T-helper 1 cell treated with Interleukin-12 subunit alpha and Interleukin-12 subunit beta and Interleukin-4 antibody, amounts not matched to agents 30 μg/mL and 1 μg/mL, for 36 hours (primary cell): Measurements from ENCODE around the gene PLA2R1.

Experiments used
- H3K27ac Mint-ChIP-seq: one replicate; pipeline ENCODE4 v1.8.0; 2021; ENCODE audit warnings: mild to moderate bottlenecking, mixed read lengths
- H3K27me3 Mint-ChIP-seq: one replicate; pipeline ENCODE4 v1.8.0; 2021; ENCODE audit warnings: low read depth, mixed read lengths
- H3K36me3 Mint-ChIP-seq: one replicate; pipeline ENCODE4 v1.8.0; 2021; ENCODE audit warnings: low read depth, mixed read lengths
- H3K4me1 Mint-ChIP-seq: one replicate; pipeline ENCODE4 v1.8.0; 2021; ENCODE audit warnings: low read depth, mixed read lengths
- H3K4me3 Mint-ChIP-seq: one replicate; pipeline ENCODE4 v1.8.0; 2021; ENCODE audit warnings: mild to moderate bottlenecking, moderate library complexity, mixed read lengths
- H3K9me3 Mint-ChIP-seq: one replicate; pipeline ENCODE4 v1.8.0; 2021; ENCODE audit warnings: mixed read lengths

PLA2R1 gene

GRCh38 chr2:159933727-159934049 lies 128.7 kb downstream of the PLA2R1 start:
- H3K4me3 Mint-ChIP-seq, result no peak overlapping the region
- H3K36me3 Mint-ChIP-seq, result no peaks in the 10 kb centered on the region
- no peak overlapping the region for H3K27ac Mint-ChIP-seq
- H3K27me3 Mint-ChIP-seq, result peaks cover 7% of the 10 kb centered on the region
- H3K9me3 Mint-ChIP-seq, result peaks cover 5% of the 10 kb centered on the region
- H3K4me1 Mint-ChIP-seq, result peaks cover 2% of the 10 kb centered on the region

GRCh38 chr2:159933040-159933726 lies 129.2 kb downstream of the PLA2R1 start:
- Mint-ChIP-seq H3K27me3 (peaks cover 4% of the 10 kb centered on the region), H3K4me3 (no peak overlapping the region), H3K27ac (no peak overlapping the region), H3K4me1 (peaks cover 2% of the 10 kb centered on the region), H3K36me3 (no peaks in the 10 kb centered on the region), H3K9me3 (peaks cover 7% of the 10 kb centered on the region)

- Mint-ChIP-seq H3K27ac (no peak overlapping the region), H3K4me3 (no peak overlapping the region), H3K9me3 (peaks cover 9% of the 10 kb centered on the region), H3K4me1 (peaks cover 7% of the 10 kb centered on the region), H3K27me3 (peaks cover 5% of the 10 kb centered on the region), H3K36me3 (no peaks in the 10 kb centered on the region)
These were observed 135.7 kb downstream of the PLA2R1 start for GRCh38 chr2:159926695-159927094.

DNA sequence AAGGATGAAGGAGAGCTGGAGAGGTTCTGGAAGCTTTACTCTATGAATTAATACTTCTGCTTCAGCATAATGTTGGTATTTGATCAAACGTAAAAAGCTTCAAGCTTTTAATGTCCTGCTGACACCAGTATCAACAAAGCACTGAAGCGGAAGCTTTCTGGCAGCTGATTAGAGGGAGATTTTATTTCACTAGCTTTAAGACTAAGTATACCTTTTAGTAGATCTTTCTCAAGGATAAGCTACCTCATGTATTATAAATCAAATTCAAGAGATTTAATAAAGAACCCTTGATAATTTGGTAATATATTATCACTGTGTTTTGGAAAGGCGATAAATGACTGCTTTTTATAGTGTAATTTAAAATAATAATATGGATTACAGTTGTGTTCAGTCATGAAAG lies 136.4 kb downstream of the PLA2R1 start:
- Mint-ChIP-seq H3K9me3 (peaks cover 9% of the 10 kb centered on the region), H3K4me3 (no peak overlapping the region), H3K27ac (no peak overlapping the region), H3K36me3 (no peaks in the 10 kb centered on the region), H3K27me3 (peaks cover 5% of the 10 kb centered on the region), H3K4me1 (peaks cover 7% of the 10 kb centered on the region)

GRCh38 chr2:159922563-159922962 lies 139.9 kb downstream of the PLA2R1 start:
- Mint-ChIP-seq H3K4me1 (peaks cover 7% of the 10 kb centered on the region), H3K36me3 (no peaks in the 10 kb centered on the region), H3K9me3 (no peaks in the 10 kb centered on the region), H3K27me3 (peaks cover 5% of the 10 kb centered on the region), H3K4me3 (no peak overlapping the region), H3K27ac (no peak overlapping the region)

DNA sequence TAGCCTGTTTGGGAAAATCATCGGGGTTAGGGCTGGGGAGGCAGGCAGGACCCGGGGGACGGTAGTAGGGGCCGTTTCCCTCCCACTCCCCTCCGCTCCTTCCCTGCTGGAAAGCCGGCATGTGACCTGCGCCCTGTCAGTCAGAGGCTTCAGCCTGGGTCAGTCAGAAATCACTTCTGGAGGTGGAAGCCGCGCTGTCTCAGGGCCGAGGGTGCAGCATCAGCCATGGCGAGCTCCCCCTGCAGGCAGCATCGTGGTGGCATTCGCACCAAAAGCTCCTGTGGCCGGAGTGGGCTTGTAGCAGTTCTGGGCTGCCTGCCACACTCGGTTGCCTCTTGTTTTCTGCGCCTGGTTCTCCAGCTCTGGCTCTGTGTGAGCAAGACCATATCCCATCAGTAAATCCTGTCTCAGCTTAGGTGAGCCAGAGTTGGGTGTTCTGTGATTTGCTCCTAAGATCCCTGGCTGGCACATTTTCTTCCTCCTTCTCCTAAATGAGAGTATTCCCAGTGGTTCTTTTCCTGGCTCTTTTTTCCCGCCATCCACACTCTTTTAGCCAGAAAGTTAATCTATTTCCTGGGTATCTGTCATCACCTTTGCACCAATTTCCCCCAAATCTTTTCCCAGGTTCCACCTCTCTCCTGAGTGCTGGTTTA lies 140.5 kb downstream of the PLA2R1 start:
- H3K9me3 Mint-ChIP-seq, result no peaks in the 10 kb centered on the region
- no peak overlapping the region for H3K27ac Mint-ChIP-seq
- H3K27me3 Mint-ChIP-seq, result peaks cover 6% of the 10 kb centered on the region
- peaks cover 7% of the 10 kb centered on the region for H3K4me1 Mint-ChIP-seq
- H3K4me3 Mint-ChIP-seq, result no peak overlapping the region
- H3K36me3 Mint-ChIP-seq, result no peaks in the 10 kb centered on the region

GRCh38 chr2:159916511-159916910 lies 145.9 kb downstream of the PLA2R1 start:
- peaks cover 5% of the 10 kb centered on the region for H3K27me3 Mint-ChIP-seq
- H3K9me3 Mint-ChIP-seq, result no peaks in the 10 kb centered on the region

DNA sequence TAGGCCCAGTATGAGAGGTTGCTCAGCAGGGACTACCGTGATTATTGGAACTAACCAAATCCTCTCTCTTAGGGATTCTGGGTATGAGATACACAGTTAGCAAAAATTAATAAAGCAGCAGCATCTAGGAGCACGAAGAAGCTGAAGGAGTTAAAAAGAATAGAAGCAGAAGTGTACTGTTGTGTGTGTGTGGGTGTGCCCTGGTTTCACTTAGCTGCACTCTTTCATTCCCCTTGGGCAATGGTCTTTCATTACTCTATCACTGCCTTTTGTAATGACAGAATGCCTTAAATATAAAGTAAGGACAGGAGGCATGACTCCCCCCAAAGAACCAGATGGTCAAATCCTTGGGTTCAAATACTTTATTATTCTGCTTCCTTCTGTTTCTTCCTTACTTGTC lies 148.5 kb downstream of the PLA2R1 start:
- peaks cover 5% of the 10 kb centered on the region for H3K27me3 Mint-ChIP-seq
- no peaks in the 10 kb centered on the region for H3K9me3 Mint-ChIP-seq
- no peaks in the 10 kb centered on the region for H3K4me1 Mint-ChIP-seq
- no peak overlapping the region for H3K27ac Mint-ChIP-seq
- H3K4me3 Mint-ChIP-seq, result no peak overlapping the region
- H3K36me3 Mint-ChIP-seq, result no peaks in the 10 kb centered on the region

More at GRCh38 chr2:159916511-159916910, 145.9 kb downstream of the PLA2R1 start:
- H3K4me3 Mint-ChIP-seq, result no peak overlapping the region
- H3K4me1 Mint-ChIP-seq, result no peaks in the 10 kb centered on the region
- no peaks in the 10 kb centered on the region for H3K36me3 Mint-ChIP-seq
- no peak overlapping the region for H3K27ac Mint-ChIP-seq

GRCh38 chr2:159912580-159912979 lies 149.8 kb downstream of the PLA2R1 start:
- no peaks in the 10 kb centered on the region for H3K4me1 Mint-ChIP-seq
- H3K27me3 Mint-ChIP-seq, result peaks cover 5% of the 10 kb centered on the region
- H3K4me3 Mint-ChIP-seq, result no peak overlapping the region
- H3K36me3 Mint-ChIP-seq, result no peaks in the 10 kb centered on the region
- H3K9me3 Mint-ChIP-seq, result no peaks in the 10 kb centered on the region
- H3K27ac Mint-ChIP-seq, result no peak overlapping the region

DNA sequence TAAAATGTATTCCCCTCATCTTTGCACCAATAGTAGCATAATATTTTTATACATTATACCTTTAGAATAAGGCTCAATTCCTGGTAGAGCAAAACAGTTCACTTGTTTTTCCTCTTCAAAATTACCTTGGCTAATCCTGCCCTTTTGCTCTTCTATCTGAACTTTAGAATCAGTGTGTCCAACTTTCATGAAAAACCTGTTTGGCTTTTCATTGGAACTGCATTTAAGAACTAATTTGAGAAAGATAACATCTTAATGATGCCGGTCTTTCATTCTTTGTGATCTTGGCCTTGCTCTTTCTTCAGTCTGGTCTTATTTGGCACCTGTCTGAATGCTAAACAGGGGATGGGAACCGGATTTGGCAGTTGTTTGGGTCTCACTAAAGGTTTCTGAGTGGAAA lies 151.5 kb downstream of the PLA2R1 start:
- Mint-ChIP-seq H3K27me3 (no peaks in the 10 kb centered on the region), H3K9me3 (no peaks in the 10 kb centered on the region), H3K27ac (no peak overlapping the region), H3K4me1 (no peaks in the 10 kb centered on the region), H3K4me3 (no peak overlapping the region), H3K36me3 (no peaks in the 10 kb centered on the region)

DNA sequence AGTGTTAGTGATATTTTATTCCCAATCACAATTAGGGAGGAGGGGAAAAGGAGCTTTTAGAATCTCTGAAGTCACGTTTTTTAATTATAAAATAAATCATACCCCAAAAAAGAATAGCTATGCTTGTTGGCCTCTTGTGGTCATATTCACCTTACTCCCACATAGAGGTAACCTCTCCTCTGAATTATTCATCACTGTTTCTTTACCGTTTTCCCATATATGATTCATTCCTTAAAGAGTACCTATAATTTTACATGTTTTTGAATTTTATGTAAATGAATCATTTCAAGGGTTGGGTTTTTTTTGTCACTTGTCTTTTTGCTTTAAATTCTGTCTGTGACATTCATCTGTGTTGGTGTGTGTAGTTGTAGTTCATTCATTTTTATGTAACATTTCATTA lies 153.8 kb downstream of the PLA2R1 start:
- no peak overlapping the region for H3K27ac Mint-ChIP-seq

DNA sequence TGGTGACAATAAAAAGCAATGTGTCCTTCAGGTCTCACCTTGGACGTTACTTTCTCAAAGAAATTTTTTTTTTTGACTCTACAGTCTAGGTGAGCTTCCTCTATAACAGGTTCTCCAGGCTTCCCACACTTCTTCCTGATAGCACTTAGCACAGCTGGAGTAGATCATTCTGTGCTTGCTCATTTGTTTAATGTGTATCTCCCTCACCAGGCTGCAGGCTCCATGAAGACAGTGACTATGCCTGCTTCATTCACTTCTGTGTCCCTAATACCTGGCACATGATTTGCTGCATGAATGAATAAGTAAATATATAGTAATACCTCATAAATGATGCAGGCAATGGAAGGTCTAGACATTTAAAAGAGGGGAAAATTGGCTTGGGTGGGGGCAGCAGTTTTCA lies 154.5 kb downstream of the PLA2R1 start:
- H3K27me3 Mint-ChIP-seq, result no peaks in the 10 kb centered on the region
- no peak overlapping the region for H3K4me3 Mint-ChIP-seq
- no peak overlapping the region for H3K27ac Mint-ChIP-seq
- H3K36me3 Mint-ChIP-seq, result peaks cover 2% of the 10 kb centered on the region
- H3K4me1 Mint-ChIP-seq, result peaks cover 17% of the 10 kb centered on the region
- H3K9me3 Mint-ChIP-seq, result no peaks in the 10 kb centered on the region

More for the DNA sequence above, 153.8 kb downstream of the PLA2R1 start:
- H3K9me3 Mint-ChIP-seq, result no peaks in the 10 kb centered on the region
- no peak overlapping the region for H3K4me3 Mint-ChIP-seq
- H3K27me3 Mint-ChIP-seq, result no peaks in the 10 kb centered on the region
- peaks cover 10% of the 10 kb centered on the region for H3K4me1 Mint-ChIP-seq
- H3K36me3 Mint-ChIP-seq, result no peaks in the 10 kb centered on the region

DNA sequence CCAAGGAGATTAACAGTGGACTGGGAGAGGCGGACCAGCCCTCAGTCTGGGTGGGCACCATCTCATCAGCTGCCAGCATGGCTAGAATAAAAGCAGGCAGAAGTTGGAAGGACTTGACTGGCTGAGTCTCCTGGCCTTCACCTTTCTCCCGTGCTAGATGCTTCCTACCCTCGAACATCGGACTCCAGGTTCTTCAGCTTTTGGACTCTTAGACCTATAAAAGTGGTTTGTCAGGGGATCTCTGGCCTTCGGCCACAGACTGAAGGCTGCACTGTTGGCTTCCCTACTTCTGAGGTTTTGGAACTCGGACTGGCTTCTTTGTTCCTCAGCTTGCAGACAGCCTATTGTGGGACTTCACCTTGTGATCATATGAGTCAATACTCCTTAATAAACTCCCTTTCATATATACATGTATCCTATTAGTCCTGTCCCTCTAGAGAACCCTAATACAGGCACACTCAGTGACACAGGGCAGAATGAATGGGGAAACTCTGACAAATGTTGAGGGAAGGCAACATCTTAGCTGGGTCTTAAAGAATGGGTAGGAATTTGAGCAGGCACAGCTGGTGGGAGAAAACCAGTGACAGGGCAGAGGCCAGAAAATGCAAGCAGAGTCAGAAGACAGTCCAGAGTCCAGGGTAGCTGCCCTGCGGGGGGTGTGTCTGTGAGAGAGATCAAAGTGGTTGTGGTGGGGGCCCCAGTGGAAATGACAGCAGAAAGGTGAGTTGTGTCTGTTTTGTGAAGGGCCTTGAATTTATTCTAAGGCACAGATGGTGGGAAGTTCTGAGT lies 156.3 kb downstream of the PLA2R1 start:
- Mint-ChIP-seq H3K4me3 (no peak overlapping the region), H3K27me3 (no peaks in the 10 kb centered on the region), H3K4me1 (peaks cover 27% of the 10 kb centered on the region), H3K27ac (no peak overlapping the region), H3K36me3 (peaks cover 4% of the 10 kb centered on the region), H3K9me3 (no peaks in the 10 kb centered on the region)

DNA sequence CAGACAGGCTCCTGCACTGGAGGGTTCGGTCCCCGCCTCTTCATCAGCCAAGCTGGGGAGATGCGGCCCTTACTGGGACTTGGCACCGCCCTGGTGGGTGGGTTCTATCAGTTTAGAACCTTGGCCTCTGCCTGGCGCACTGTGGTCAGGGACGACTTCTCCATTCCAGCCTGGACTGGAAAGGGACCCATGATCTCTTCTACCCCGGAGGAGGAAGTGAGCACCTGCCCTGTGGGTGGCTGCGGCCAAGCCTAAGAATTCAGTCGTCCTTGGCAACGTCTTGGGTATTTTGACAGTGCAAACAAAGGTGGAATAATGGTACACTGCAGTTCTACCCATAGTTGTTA lies 157.5 kb downstream of the PLA2R1 start:
- Mint-ChIP-seq H3K4me3 (peak overlapping the region; percentile 79), H3K27ac (peak overlapping the region; percentile 55), H3K27me3 (no peaks in the 10 kb centered on the region), H3K36me3 (peaks cover 4% of the 10 kb centered on the region), H3K9me3 (no peaks in the 10 kb centered on the region), H3K4me1 (peaks cover 30% of the 10 kb centered on the region)
